Hepatocyte (in vitro differentiated cells): Measurements from ENCODE around the gene CDK14.

ENCODE experiments used
- CTCF ChIP-seq: fragments of 200-600 bp; sonication (generic); IDR thresholded peaks from 2 replicates; pipeline ENCODE4 v1.5.1; 2016; ENCODE audit warnings: antibody characterized with exemption, mild to moderate bottlenecking; ENCODE audit not compliant: poor library complexity
- EZH2 ChIP-seq: fragments of 200-600 bp; sonication (generic); IDR thresholded peaks from 2 replicates; pipeline ENCODE4 v1.6.1; 2016; ENCODE audit warnings: antibody characterized with exemption, mild to moderate bottlenecking, borderline replicate concordance
- EZH2phosphoT487 ChIP-seq: fragments of 200-600 bp; sonication (generic); IDR thresholded peaks from one replicate; pipeline ENCODE4 v1.6.1; 2018; ENCODE audit warnings: antibody characterized with exemption, mild to moderate bottlenecking, low read depth, moderate library complexity; ENCODE audit not compliant: unreplicated experiment, severe bottlenecking

GRCh38 chr7:90728568-90728967, 132.4 kb downstream of the CDK14 start:
- TF ChIP-seq CTCF (no peak), EZH2 (no peak), EZH2phosphoT487 (no peak)
